GM12872 (cell line): ENCODE results near the gene SEMA5B.

Experiments
- CTCF ChIP-seq: IDR thresholded peaks from 3 replicates; pipeline ENCODE4 v1.5.1; 2011; ENCODE audit warnings: low read depth, mild to moderate bottlenecking, low read length, moderate library complexity; ENCODE audit not compliant: insufficient read depth

The SEMA5B gene

GRCh38 chr3:122956693-122957455, 70.7 kb downstream of the SEMA5B start:
- no peak for TF ChIP-seq CTCF

DNA sequence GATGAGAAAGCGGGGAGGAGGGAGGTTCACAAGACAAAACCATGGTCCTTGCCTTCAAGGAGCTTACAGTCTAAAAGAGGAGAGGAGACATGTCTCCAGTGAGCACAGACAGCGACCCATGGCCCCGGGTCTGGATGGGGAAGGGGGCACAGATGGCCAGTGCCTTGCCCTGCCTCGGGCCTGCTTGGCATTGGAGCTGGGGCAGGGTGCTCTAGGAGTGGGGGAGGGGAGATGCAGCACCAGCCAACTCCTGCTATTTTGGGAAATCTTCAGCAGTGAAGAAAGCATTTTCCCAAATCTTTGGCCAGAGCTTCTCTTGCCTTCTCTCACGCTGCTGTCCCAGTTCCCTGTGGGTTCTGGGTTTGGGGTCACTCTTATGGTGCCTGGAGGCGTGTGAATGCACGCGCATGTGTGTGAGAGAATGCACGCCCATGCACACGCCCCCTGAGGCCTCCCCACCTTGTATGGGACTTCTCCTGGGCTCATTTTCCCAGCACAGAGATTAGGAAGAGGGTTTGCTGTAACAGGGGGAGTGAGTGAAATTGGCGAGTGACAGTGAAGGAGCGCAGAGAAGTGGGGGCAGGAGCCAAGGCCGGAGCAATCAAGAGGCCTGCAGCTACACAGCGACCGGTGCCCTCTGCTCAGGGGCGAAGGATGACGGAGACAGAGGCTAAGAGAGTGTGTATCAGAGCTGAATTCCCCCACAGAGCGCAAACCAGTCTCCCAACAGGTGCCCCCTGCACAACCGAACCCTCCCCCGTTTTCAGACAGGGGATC, 71.5 kb downstream of the SEMA5B start:
- no peak for TF ChIP-seq CTCF

GRCh38 chr3:122952520-122952919, 75.0 kb downstream of the SEMA5B start:
- no peak for TF ChIP-seq CTCF

- no peak for TF ChIP-seq CTCF
Observed at GRCh38 chr3:122948408-122948807, 79.2 kb downstream of the SEMA5B start.

GRCh38 chr3:122947738-122948137, 79.8 kb downstream of the SEMA5B start:
- no peak for TF ChIP-seq CTCF

GRCh38 chr3:122947196-122947595, 80.4 kb downstream of the SEMA5B start:
- TF ChIP-seq CTCF: no peak

DNA sequence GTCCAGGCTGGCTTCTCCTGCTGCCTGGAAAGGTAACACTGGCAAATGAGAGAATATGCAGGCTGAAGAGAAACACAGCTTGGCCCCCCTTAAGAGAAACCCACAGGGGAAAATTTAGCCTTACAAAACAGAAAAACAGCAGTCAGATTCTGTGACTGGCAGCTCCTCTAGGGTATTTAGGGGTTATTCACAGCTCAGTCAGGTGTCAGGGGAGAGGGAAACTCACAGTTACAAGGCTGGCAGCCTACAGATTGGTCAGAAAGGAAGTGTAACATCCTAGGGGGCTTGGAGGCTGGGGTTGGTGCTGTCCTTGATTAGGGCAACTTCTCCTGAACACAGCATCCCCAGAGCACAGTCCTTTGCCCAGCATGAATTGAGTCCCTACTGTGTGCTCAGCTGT, 81.4 kb downstream of the SEMA5B start:
- no peak for TF ChIP-seq CTCF
